Measurements from ENCODE around the gene KATNIP.
"Not testable (repeated sequence)": the region's sequence is repeated elsewhere in the genome, so short reads cannot be mapped to it uniquely, and the experiment has no call there.

Gene KATNIP

GRCh38 chr16:27539120-27539519 lies 10.8 kb upstream of the KATNIP start:
- DNase-seq, result no peak

GRCh38 chr16:27539636-27540035 lies 10.3 kb upstream of the KATNIP start:
- no peak for DNase-seq

- DNase-seq, result no peak
Observed at GRCh38 chr16:27543801-27544200, 6.1 kb upstream of the KATNIP start.

- DNase-seq, result no peak
Observed at GRCh38 chr16:27544671-27545070, 5.3 kb upstream of the KATNIP start.

GRCh38 chr16:27547134-27547533 lies 2.8 kb upstream of the KATNIP start:
- no peak for DNase-seq

GRCh38 chr16:27547851-27548250 lies 2.1 kb upstream of the KATNIP start:
- no peak for DNase-seq

- DNase-seq, result no peak
Observed at GRCh38 chr16:27549464-27549745, 539 bp upstream of the KATNIP start.

GRCh38 chr16:27550582-27550920 lies 607 bp downstream of the KATNIP start:
- DNase-seq, result no peak

GRCh38 chr16:27551036-27551435 lies 1.1 kb downstream of the KATNIP start:
- DNase-seq, result no peak

- DNase-seq, result no peak
Observed at GRCh38 chr16:27556471-27556870, 6.5 kb downstream of the KATNIP start.

GRCh38 chr16:27558434-27558833 lies 8.5 kb downstream of the KATNIP start:
- no peak for DNase-seq

- DNase-seq, result no peak
Observed at GRCh38 chr16:27558932-27559331, 9.0 kb downstream of the KATNIP start.

GRCh38 chr16:27561216-27561615 lies 11.3 kb downstream of the KATNIP start:
- no peak for DNase-seq

- DNase-seq, result no peak
Observed at GRCh38 chr16:27564224-27564623, 14.3 kb downstream of the KATNIP start.

- DNase-seq, result no peak
Observed at GRCh38 chr16:27566417-27566816, 16.5 kb downstream of the KATNIP start.

- no peak for DNase-seq
Observed at GRCh38 chr16:27568077-27568476, 18.1 kb downstream of the KATNIP start.

- DNase-seq, result not testable (repeated sequence)
Observed at GRCh38 chr16:27570986-27571385, 21.0 kb downstream of the KATNIP start.

GRCh38 chr16:27571433-27572326 lies 21.7 kb downstream of the KATNIP start:
- DNase-seq, result no peak

- no peak for DNase-seq
Observed at GRCh38 chr16:27572711-27573110, 22.8 kb downstream of the KATNIP start.

GRCh38 chr16:27576729-27577128 lies 26.8 kb downstream of the KATNIP start:
- no peak for DNase-seq

GRCh38 chr16:27579087-27579980 lies 29.4 kb downstream of the KATNIP start:
- no peak for DNase-seq

GRCh38 chr16:27582883-27583282 lies 32.9 kb downstream of the KATNIP start:
- DNase-seq, result no peak

- DNase-seq, result no peak
Observed at GRCh38 chr16:27583634-27584033, 33.7 kb downstream of the KATNIP start.

- no peak for DNase-seq
Observed at GRCh38 chr16:27585200-27585599, 35.3 kb downstream of the KATNIP start.
